Activated CD4-positive, alpha-beta T cell treated with anti-CD3 and anti-CD28 coated beads, Interleukin-2, amount 10 ng/mL, durations not matched to agents 7 days and 5 days (primary cell): ENCODE results near the gene CTAG1B. TPM values are rescaled to one million over a fixed set of nuclear protein-coding genes. Genes with fewer than 3 reads are reported as not detected.
"Not testable (repeated sequence)": the region's sequence is repeated elsewhere in the genome, so short reads cannot be mapped to it uniquely, and the experiment has no call there.

ENCODE experiments used
- CTCF ChIA-PET: fragments of 350-600 bp; sonication (Branson Sonifier 250); formaldehyde crosslinking; loops from one replicate; lab custom pipeline; 2021; ENCODE audit warnings: antibody characterized with exemption; lab: Charles Lee
- POLR2A ChIA-PET: fragments of 350-600 bp; sonication (Branson Sonifier 250); formaldehyde crosslinking; loops from one replicate; lab custom pipeline; 2021; ENCODE audit warnings: antibody characterized with exemption; lab: Charles Lee
- DNase-seq: peaks from one replicate; pipeline ENCODE4 v3.0.0-alpha.2; 2020
- H3K27ac Mint-ChIP-seq: one replicate; pipeline ENCODE4 v1.8.0; 2021; ENCODE audit warnings: mild to moderate bottlenecking, moderate library complexity, mixed read lengths
- H3K27me3 Mint-ChIP-seq: one replicate; pipeline ENCODE4 v1.8.0; 2021; ENCODE audit warnings: mixed read lengths
- H3K36me3 Mint-ChIP-seq: one replicate; pipeline ENCODE4 v1.8.0; 2021; ENCODE audit warnings: low read depth, mixed read lengths
- H3K4me1 Mint-ChIP-seq: one replicate; pipeline ENCODE4 v1.8.0; 2021; ENCODE audit warnings: mixed read lengths
- H3K4me3 Mint-ChIP-seq: one replicate; pipeline ENCODE4 v1.8.0; 2021; ENCODE audit warnings: mild to moderate bottlenecking, moderate library complexity, mixed read lengths
- H3K9me3 Mint-ChIP-seq: one replicate; pipeline ENCODE4 v1.8.0; 2021; ENCODE audit warnings: mixed read lengths
- total RNA-seq, 2 experiments: library from RNA; stranded (reverse); gene quantifications; one replicate each; pipeline ENCODE4 v1.2.3, GENCODE V29; 2021

CTAG1B gene
- not detected for total RNA-seq

- H3K9me3 Mint-ChIP-seq, H3K4me3 Mint-ChIP-seq, H3K27ac Mint-ChIP-seq, CTCF ChIA-PET, H3K4me1 Mint-ChIP-seq, DNase-seq, H3K27me3 Mint-ChIP-seq, POLR2A ChIA-PET, H3K36me3 Mint-ChIP-seq: not testable (repeated sequence)
These were observed at the start of gene CTAG1B for GRCh38 chrX:154619182-154619581. Gene CTAG1B (minus strand): TSS chrX:154619282. CDS start chrX:154619218, 64 bp downstream.

- CTCF ChIA-PET, result no interaction called here
These were observed 42.8 kb upstream of the CTAG1B start for GRCh38 chrX:154661899-154662298.

GRCh38 chrX:154661170-154661569 lies 42.1 kb upstream of the CTAG1B start:
- no peak for DNase-seq
- ChIA-PET POLR2A (no interaction called here), CTCF (no interaction called here)
- H3K27ac Mint-ChIP-seq, result no peak overlapping the region
- peaks cover 16% of the 10 kb centered on the region for H3K9me3 Mint-ChIP-seq
- H3K36me3 Mint-ChIP-seq, result no peaks in the 10 kb centered on the region
- peaks cover 5% of the 10 kb centered on the region for H3K4me1 Mint-ChIP-seq
- H3K4me3 Mint-ChIP-seq, result no peak overlapping the region
- peaks cover 6% of the 10 kb centered on the region for H3K27me3 Mint-ChIP-seq

More at GRCh38 chrX:154661899-154662298, 42.8 kb upstream of the CTAG1B start:
- H3K27ac Mint-ChIP-seq, result no peak overlapping the region
- no peak overlapping the region for H3K4me3 Mint-ChIP-seq
- H3K36me3 Mint-ChIP-seq, result no peaks in the 10 kb centered on the region
- H3K9me3 Mint-ChIP-seq, result peaks cover 16% of the 10 kb centered on the region
- POLR2A ChIA-PET, result no interaction called here
- peaks cover 5% of the 10 kb centered on the region for H3K4me1 Mint-ChIP-seq
- no peak for DNase-seq
- peaks cover 6% of the 10 kb centered on the region for H3K27me3 Mint-ChIP-seq

- Mint-ChIP-seq H3K4me1 (peaks cover 5% of the 10 kb centered on the region), H3K27me3 (no peaks in the 10 kb centered on the region), H3K36me3 (no peaks in the 10 kb centered on the region), H3K4me3 (no peak overlapping the region), H3K27ac (no peak overlapping the region), H3K9me3 (peaks cover 11% of the 10 kb centered on the region)
- ChIA-PET POLR2A (no interaction called here), CTCF (no interaction called here)
- no peak for DNase-seq
These were observed 41.5 kb upstream of the CTAG1B start for GRCh38 chrX:154660541-154660940.

GRCh38 chrX:154658957-154659356 lies 39.9 kb upstream of the CTAG1B start:
- ChIA-PET POLR2A (no interaction called here), CTCF (no interaction called here)

GRCh38 chrX:154658187-154658586 lies 39.1 kb upstream of the CTAG1B start:
- Mint-ChIP-seq H3K4me1 (peaks cover 5% of the 10 kb centered on the region), H3K36me3 (no peaks in the 10 kb centered on the region), H3K4me3 (no peak overlapping the region), H3K27ac (no peak overlapping the region), H3K27me3 (no peaks in the 10 kb centered on the region), H3K9me3 (peaks cover 6% of the 10 kb centered on the region)
- POLR2A ChIA-PET, result no interaction called here
- no peak for DNase-seq
- CTCF ChIA-PET, result no interaction called here

More at GRCh38 chrX:154658957-154659356, 39.9 kb upstream of the CTAG1B start:
- Mint-ChIP-seq H3K9me3 (peaks cover 11% of the 10 kb centered on the region), H3K36me3 (no peaks in the 10 kb centered on the region), H3K4me3 (no peak overlapping the region), H3K4me1 (peaks cover 5% of the 10 kb centered on the region), H3K27ac (no peak overlapping the region), H3K27me3 (no peaks in the 10 kb centered on the region)
- DNase-seq, result no peak

GRCh38 chrX:154657226-154657805 lies 38.2 kb upstream of the CTAG1B start:
- CTCF ChIA-PET, result no interaction called here
- H3K27me3 Mint-ChIP-seq, result no peaks in the 10 kb centered on the region
- POLR2A ChIA-PET, result no interaction called here
- H3K36me3 Mint-ChIP-seq, result no peaks in the 10 kb centered on the region
- no peak for DNase-seq
- peaks cover 3% of the 10 kb centered on the region for H3K9me3 Mint-ChIP-seq
- H3K4me1 Mint-ChIP-seq, result peaks cover 5% of the 10 kb centered on the region
- no peak overlapping the region for H3K4me3 Mint-ChIP-seq
- no peak overlapping the region for H3K27ac Mint-ChIP-seq

- no peaks in the 10 kb centered on the region for H3K36me3 Mint-ChIP-seq
These were observed 36.7 kb upstream of the CTAG1B start for GRCh38 chrX:154655786-154656185.

GRCh38 chrX:154655346-154655745 lies 36.3 kb upstream of the CTAG1B start:
- ChIA-PET CTCF (no interaction called here), POLR2A (interaction anchor here (0.6 kb wide), 1 partner anchor 57 kb away, joined by 4 read pairs; no protein-coding TSS in a partner anchor)
- DNase-seq, result no peak
- Mint-ChIP-seq H3K27me3 (no peaks in the 10 kb centered on the region), H3K36me3 (no peaks in the 10 kb centered on the region), H3K27ac (no peak overlapping the region), H3K9me3 (no peaks in the 10 kb centered on the region), H3K4me1 (no peaks in the 10 kb centered on the region), H3K4me3 (no peak overlapping the region)

More at GRCh38 chrX:154655786-154656185, 36.7 kb upstream of the CTAG1B start:
- Mint-ChIP-seq H3K9me3 (no peaks in the 10 kb centered on the region), H3K4me3 (no peak overlapping the region), H3K27me3 (no peaks in the 10 kb centered on the region), H3K4me1 (no peaks in the 10 kb centered on the region), H3K27ac (peak overlapping the region; percentile 54)
- POLR2A ChIA-PET, result interaction anchor here (0.6 kb wide), 1 partner anchor 57 kb away, joined by 4 read pairs; no protein-coding TSS in a partner anchor
- CTCF ChIA-PET, result no interaction called here
- no peak for DNase-seq

- DNase-seq, result no peak
- H3K36me3 Mint-ChIP-seq, result no peaks in the 10 kb centered on the region
- no peak overlapping the region for H3K27ac Mint-ChIP-seq
- H3K9me3 Mint-ChIP-seq, result no peaks in the 10 kb centered on the region
- no peaks in the 10 kb centered on the region for H3K4me1 Mint-ChIP-seq
- no peaks in the 10 kb centered on the region for H3K27me3 Mint-ChIP-seq
- H3K4me3 Mint-ChIP-seq, result no peak overlapping the region
- CTCF ChIA-PET, result no interaction called here
- POLR2A ChIA-PET, result no interaction called here
These were observed 35.8 kb upstream of the CTAG1B start for GRCh38 chrX:154654925-154655324.

GRCh38 chrX:154654372-154654771 lies 35.3 kb upstream of the CTAG1B start:
- Mint-ChIP-seq H3K9me3 (no peaks in the 10 kb centered on the region), H3K27ac (no peak overlapping the region), H3K36me3 (no peaks in the 10 kb centered on the region), H3K27me3 (no peaks in the 10 kb centered on the region), H3K4me3 (no peak overlapping the region), H3K4me1 (no peaks in the 10 kb centered on the region)
- no peak for DNase-seq
- POLR2A ChIA-PET, result no interaction called here
- CTCF ChIA-PET, result no interaction called here

GRCh38 chrX:154653413-154653812 lies 34.3 kb upstream of the CTAG1B start, which contains the start of gene CTAG2:
Gene CTAG2 (minus strand): TSS chrX:154653579. CDS start chrX:154653515, 64 bp downstream.
- H3K4me1 Mint-ChIP-seq, CTCF ChIA-PET, H3K4me3 Mint-ChIP-seq, H3K27ac Mint-ChIP-seq, H3K36me3 Mint-ChIP-seq, DNase-seq, H3K9me3 Mint-ChIP-seq, H3K27me3 Mint-ChIP-seq, POLR2A ChIA-PET: not testable (repeated sequence)

GRCh38 chrX:154653048-154653401 lies 33.9 kb upstream of the CTAG1B start:
- H3K27ac Mint-ChIP-seq, result no peak overlapping the region
- ChIA-PET CTCF (no interaction called here), POLR2A (no interaction called here)
- H3K9me3 Mint-ChIP-seq, result no peaks in the 10 kb centered on the region
- no peak for DNase-seq
- no peaks in the 10 kb centered on the region for H3K4me1 Mint-ChIP-seq
- no peaks in the 10 kb centered on the region for H3K27me3 Mint-ChIP-seq
- no peak overlapping the region for H3K4me3 Mint-ChIP-seq
- H3K36me3 Mint-ChIP-seq, result no peaks in the 10 kb centered on the region
